GM13977 (cell line): ENCODE results near the gene ELF1.
A peak's percentile ranks its signal among the peaks of the same experiment; 100 is the strongest.
"Not testable (repeated sequence)": the region's sequence is repeated elsewhere in the genome, so short reads cannot be mapped to it uniquely, and the experiment has no call there.

Experiments used
- DNase-seq: peaks from one replicate; pipeline ENCODE4 v3.0.0; 2012; ENCODE audit warnings: low spot score
- in situ Hi-C: fragments of 300-500 bp; cut with MboI; formaldehyde crosslinking; loops from one replicate; pipeline ENCODE4 v1.12.0; 2022; ENCODE audit warnings: low sequenced_read_pairs, low pct_unique_long_range_greater_than_20kb, mixed read lengths, inconsistent platforms; ENCODE audit not compliant: unreplicated experiment
- TF ChIP-seq, protein P1 (sequence below): IDR thresholded peaks from 2 replicates; pipeline ENCODE4 v1.5.1; 2012; ENCODE audit warnings: mild to moderate bottlenecking, control low read depth; ENCODE audit not compliant: insufficient read depth; ENCODE audit errors: extremely low read depth, missing control alignments

The ELF1 gene

DNA sequence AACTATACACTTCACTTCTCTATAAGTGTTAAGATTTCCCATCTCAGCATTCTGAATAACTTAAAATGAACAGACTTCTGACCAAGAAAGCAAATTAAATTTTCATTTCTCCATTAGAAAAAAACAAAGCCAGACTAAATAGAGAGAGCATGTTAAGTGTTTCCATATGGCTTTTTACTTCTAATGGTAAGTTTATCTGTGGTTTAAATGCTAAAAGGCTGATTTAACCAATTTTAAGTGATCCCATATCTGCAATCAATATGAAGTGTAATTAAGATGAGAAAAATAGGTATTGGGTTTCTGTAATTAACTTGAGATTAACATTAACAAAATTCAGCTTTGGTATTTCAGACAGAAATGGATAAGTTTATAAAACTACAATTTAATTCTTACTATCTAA is 107.8 kb downstream of the ELF1 start:
- no peak for DNase-seq
- TF ChIP-seq, protein P1, sequence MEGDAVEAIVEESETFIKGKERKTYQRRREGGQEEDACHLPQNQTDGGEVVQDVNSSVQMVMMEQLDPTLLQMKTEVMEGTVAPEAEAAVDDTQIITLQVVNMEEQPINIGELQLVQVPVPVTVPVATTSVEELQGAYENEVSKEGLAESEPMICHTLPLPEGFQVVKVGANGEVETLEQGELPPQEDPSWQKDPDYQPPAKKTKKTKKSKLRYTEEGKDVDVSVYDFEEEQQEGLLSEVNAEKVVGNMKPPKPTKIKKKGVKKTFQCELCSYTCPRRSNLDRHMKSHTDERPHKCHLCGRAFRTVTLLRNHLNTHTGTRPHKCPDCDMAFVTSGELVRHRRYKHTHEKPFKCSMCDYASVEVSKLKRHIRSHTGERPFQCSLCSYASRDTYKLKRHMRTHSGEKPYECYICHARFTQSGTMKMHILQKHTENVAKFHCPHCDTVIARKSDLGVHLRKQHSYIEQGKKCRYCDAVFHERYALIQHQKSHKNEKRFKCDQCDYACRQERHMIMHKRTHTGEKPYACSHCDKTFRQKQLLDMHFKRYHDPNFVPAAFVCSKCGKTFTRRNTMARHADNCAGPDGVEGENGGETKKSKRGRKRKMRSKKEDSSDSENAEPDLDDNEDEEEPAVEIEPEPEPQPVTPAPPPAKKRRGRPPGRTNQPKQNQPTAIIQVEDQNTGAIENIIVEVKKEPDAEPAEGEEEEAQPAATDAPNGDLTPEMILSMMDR = no peak

DNA sequence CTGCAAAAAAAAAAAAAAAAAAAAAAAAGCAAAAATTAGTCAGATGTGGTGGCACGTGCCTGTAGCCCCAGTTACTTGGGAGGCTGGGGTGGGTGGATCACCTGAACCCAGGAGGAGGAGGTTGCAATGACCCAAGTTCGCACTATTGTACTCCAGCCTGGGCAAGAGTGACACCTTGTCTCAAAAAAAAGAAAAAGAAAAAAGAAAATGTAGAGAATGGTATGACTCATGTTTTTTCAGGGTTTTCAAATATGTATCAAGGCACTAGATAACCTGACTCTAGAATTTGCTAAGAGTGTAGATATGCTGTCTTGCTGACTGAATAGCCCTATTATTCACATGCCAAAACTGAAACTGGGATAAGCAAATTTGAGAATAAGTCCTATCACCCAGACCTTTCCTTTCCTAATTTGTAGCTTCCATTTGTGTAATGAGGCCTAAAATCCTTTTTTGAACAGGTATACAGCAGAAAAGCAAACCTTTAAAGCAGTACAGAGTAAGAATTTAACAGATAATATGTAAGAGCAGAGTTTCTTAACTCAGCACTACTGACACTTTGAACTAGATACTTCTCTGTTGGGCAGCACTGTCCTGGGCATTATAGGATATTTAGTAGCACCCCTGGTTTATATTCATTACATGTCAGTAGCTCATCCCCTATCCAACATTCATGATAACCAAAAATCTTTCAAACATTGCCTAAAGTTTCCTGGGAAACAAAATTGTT is 108.6 kb downstream of the ELF1 start:
- peak; percentile 35 for DNase-seq
- TF ChIP-seq, protein P1 = no peak
- in situ Hi-C loops = no loop called here

More for the DNA sequence above, 107.8 kb downstream of the ELF1 start:
- in situ Hi-C loops = no loop called here

DNA sequence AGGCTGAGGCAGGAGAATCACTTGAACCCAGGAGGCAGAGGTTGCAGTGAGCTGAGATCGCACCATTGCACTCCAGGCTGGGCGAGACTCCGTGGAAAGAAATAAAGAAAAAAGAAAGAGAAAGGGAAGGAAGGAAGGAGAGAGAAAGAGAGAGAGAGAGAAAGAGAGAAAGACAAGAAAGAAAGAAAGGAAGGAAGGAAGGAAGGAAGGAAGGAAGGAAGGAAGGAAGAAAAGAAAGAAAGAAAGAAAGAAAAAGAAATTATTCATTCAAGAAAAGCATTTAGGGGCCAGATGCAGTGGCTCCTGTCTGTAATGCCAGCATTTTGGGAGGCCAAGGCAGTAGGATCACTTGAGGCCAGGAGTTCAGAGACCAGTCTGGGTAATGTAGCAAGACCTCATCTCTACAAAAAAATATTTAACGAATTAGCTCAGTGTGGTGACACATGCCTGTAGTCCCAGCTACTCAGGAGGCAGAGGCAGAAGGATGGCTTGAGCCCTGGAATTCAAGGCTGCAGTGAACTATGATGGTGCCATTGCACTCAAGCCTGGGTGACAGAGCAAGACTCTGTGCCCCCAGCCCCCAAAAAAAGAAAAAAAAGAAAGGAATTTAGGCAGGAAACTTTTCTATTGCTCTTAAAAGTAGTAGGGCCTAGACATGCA is 109.4 kb downstream of the ELF1 start:
- in situ Hi-C loops = not testable (repeated sequence)

DNA sequence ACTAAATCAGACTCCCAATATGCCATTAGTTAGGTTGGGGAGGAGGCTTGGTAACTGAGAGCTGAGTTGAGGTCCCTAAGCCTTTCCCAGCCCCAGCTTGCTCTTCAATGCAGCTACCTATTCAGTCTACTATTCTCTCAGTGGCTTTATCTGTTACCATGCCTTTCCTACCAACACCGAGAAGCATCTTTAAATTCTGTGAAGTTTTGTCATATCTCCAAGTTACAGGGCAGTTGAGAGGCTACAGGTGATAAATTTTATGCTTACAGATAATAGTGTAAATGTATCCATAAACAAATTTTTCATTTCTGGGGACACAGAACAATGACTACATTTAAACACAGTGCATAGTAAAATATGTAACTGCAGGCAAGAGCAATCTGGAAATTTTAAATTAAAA is 110.6 kb downstream of the ELF1 start:
- in situ Hi-C loops = no loop called here
- DNase-seq = no peak

More for the DNA sequence above, 109.4 kb downstream of the ELF1 start:
- DNase-seq = not testable (repeated sequence)

DNA sequence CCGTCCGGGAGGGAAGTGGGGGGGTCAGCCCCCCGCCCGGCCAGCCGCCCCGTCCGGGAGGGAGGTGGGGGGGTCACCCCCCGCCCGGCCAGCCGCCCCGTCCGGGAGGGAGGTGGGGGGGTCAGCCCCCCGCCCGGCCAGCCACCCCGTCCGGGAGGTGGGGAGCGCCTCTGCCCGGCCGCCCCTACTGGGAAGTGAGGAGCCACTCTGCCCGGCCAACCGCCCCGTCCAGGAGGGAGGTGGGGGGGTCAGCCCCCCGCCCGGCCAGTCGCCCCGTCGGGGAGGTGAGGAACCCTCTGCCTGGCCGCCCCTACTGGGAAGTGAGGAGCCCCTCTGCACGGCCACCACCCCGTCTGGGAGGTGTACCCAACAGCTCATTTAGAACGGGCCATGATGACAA is 118.1 kb downstream of the ELF1 start:
- DNase-seq, in situ Hi-C loops: not testable (repeated sequence)

More for the DNA sequence above, 110.6 kb downstream of the ELF1 start:
- TF ChIP-seq, protein P1 = no peak

DNA sequence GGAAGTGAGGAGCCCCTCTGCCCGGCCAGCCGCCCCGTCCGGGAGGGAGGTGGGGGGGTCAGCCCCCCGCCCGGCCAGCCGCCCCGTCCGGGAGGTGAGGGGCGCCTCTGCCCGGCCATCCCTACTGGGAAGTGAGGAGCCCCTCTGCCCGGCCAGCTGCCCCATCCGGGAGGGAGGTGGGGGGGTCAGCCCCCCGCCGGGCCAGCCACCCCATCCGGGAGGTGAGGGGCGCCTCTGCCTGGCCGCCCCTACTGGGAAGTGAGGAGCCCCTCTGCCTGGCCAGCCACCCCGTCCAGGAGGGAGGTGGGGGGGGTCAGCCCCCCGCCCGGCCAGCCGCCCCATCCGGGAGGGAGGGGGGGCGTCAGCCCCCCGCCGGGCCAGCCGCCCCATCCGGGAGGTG is 118.5 kb downstream of the ELF1 start:
- DNase-seq, in situ Hi-C loops: not testable (repeated sequence)

DNA sequence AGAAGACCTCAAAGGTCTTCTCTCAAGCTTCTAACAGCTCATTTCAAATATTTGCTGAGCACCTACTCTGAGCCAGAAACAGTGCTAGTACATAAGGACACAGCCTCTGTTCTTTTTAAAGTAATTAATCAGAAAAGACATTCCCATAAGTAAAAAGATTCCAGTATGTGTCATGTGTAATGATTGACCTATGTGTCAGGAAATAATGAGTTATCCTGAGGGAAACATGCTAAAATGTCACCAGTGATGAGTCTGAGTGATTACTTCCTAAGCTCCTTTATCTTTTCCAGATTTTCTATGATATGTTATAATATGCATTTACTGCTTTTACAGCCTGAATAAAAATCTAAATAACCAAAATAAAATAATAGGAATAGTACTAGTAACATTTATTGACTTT is 122.1 kb downstream of the ELF1 start:
- in situ Hi-C loops = no loop called here
- DNase-seq = no peak
- TF ChIP-seq, protein P1 = no peak
